Endothelial cell (in vitro differentiated cells): ENCODE measurements around the gene PRDM12. TPM values are rescaled to one million over a fixed set of nuclear protein-coding genes. Genes with fewer than 3 reads are reported as not detected.

Experiments used
- DNase-seq: peaks from one replicate; pipeline ENCODE4 v3.0.0; 2021; ENCODE audit warnings: low spot score
- H3K27ac Mint-ChIP-seq: one replicate; pipeline ENCODE4 v1.8.0; 2021; ENCODE audit warnings: mixed read lengths, inconsistent platforms; ENCODE audit not compliant: unreplicated experiment
- H3K27me3 Mint-ChIP-seq: one replicate; pipeline ENCODE4 v1.8.0; 2021; ENCODE audit warnings: mild to moderate bottlenecking, moderate library complexity, mixed read lengths, inconsistent platforms; ENCODE audit not compliant: unreplicated experiment
- H3K36me3 Mint-ChIP-seq: one replicate; pipeline ENCODE4 v1.8.0; 2021; ENCODE audit warnings: mild to moderate bottlenecking, low read depth, mixed read lengths, inconsistent platforms; ENCODE audit not compliant: unreplicated experiment
- H3K4me1 Mint-ChIP-seq: one replicate; pipeline ENCODE4 v1.8.0; 2021; ENCODE audit warnings: mild to moderate bottlenecking, mixed read lengths, inconsistent platforms; ENCODE audit not compliant: unreplicated experiment
- H3K4me3 Mint-ChIP-seq: one replicate; pipeline ENCODE4 v1.8.0; 2021; ENCODE audit warnings: mild to moderate bottlenecking, mixed read lengths, inconsistent platforms; ENCODE audit not compliant: unreplicated experiment
- H3K9me3 Mint-ChIP-seq: one replicate; pipeline ENCODE4 v1.8.0; 2021; ENCODE audit warnings: mixed read lengths, inconsistent platforms; ENCODE audit not compliant: unreplicated experiment
- total RNA-seq: library from RNA; stranded (reverse); fragmentation: NEBNext Ultra II Directional; extraction: Animal tissue kit (Norgen Biotek cat#: 25700); gene quantifications from one replicate; pipeline ENCODE4 v1.2.1, GENCODE V29; 2021; ENCODE audit not compliant: unreplicated experiment
- TF ChIP-seq, protein P1 (sequence below): fragments of 200-600 bp; sonication (generic); IDR thresholded peaks from one replicate; pipeline ENCODE4 v1.5.0; 2021; ENCODE audit warnings: antibody characterized with exemption; ENCODE audit not compliant: unreplicated experiment

The PRDM12 gene
- total RNA-seq, 1 donor from 2014 or later = not detected

- Mint-ChIP-seq H3K36me3 (peaks cover 34% of the 10 kb centered on the region), H3K4me1 (no peaks in the 10 kb centered on the region), H3K27me3 (peaks cover 2% of the 10 kb centered on the region), H3K27ac (peak overlapping the region; percentile 72), H3K9me3 (no peaks in the 10 kb centered on the region), H3K4me3 (peak overlapping the region; percentile 14)
- DNase-seq = no peak
- TF ChIP-seq, protein P1, sequence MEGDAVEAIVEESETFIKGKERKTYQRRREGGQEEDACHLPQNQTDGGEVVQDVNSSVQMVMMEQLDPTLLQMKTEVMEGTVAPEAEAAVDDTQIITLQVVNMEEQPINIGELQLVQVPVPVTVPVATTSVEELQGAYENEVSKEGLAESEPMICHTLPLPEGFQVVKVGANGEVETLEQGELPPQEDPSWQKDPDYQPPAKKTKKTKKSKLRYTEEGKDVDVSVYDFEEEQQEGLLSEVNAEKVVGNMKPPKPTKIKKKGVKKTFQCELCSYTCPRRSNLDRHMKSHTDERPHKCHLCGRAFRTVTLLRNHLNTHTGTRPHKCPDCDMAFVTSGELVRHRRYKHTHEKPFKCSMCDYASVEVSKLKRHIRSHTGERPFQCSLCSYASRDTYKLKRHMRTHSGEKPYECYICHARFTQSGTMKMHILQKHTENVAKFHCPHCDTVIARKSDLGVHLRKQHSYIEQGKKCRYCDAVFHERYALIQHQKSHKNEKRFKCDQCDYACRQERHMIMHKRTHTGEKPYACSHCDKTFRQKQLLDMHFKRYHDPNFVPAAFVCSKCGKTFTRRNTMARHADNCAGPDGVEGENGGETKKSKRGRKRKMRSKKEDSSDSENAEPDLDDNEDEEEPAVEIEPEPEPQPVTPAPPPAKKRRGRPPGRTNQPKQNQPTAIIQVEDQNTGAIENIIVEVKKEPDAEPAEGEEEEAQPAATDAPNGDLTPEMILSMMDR = no peak
Measured at GRCh38 chr9:130633336-130634190, 30.8 kb upstream of the PRDM12 start.

- no peak overlapping the region for H3K27ac Mint-ChIP-seq
- H3K4me3 Mint-ChIP-seq = no peak overlapping the region
- DNase-seq = no peak
- H3K27me3 Mint-ChIP-seq = peaks cover 2% of the 10 kb centered on the region
- H3K4me1 Mint-ChIP-seq = no peaks in the 10 kb centered on the region
- TF ChIP-seq, protein P1 = no peak
- H3K36me3 Mint-ChIP-seq = peaks cover 33% of the 10 kb centered on the region
- H3K9me3 Mint-ChIP-seq = no peaks in the 10 kb centered on the region
Measured at GRCh38 chr9:130634191-130634768, 30.1 kb upstream of the PRDM12 start.

GRCh38 chr9:130634801-130635200, 29.6 kb upstream of the PRDM12 start:
- no peaks in the 10 kb centered on the region for H3K4me1 Mint-ChIP-seq
- no peak for DNase-seq
- H3K27me3 Mint-ChIP-seq = no peaks in the 10 kb centered on the region
- no peaks in the 10 kb centered on the region for H3K9me3 Mint-ChIP-seq
- TF ChIP-seq, protein P1 = no peak
- peak overlapping the region; percentile 59 for H3K4me3 Mint-ChIP-seq
- no peak overlapping the region for H3K27ac Mint-ChIP-seq
- H3K36me3 Mint-ChIP-seq = peaks cover 28% of the 10 kb centered on the region

DNA sequence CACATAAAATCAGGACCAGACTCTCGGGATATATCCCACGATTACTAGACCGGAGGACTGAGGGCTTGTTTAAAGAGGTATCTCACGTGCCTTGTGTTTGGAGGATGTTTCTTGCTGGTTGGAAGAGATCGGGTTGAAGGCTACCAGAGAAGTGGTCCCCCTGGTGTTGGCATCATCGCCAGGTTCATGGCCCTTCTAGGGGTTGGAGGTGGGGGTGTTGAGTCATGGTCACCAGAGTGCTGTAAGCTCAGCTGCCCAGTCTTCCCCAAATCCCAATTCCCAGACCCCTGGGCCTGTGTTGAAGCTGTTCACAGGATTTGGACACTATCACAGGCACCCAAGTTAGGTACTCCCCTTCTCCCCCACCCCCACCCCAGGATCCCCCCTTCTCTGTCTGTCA, 29.1 kb upstream of the PRDM12 start:
- DNase-seq = no peak
- Mint-ChIP-seq H3K4me3 (peak overlapping the region; percentile 59), H3K36me3 (peaks cover 26% of the 10 kb centered on the region), H3K27ac (no peak overlapping the region), H3K27me3 (no peaks in the 10 kb centered on the region), H3K9me3 (no peaks in the 10 kb centered on the region), H3K4me1 (no peaks in the 10 kb centered on the region)
- TF ChIP-seq, protein P1 = no peak
